Bronchial epithelial cell (primary cell): ENCODE measurements around the gene FLRT2. TPM values are rescaled to one million over a fixed set of nuclear protein-coding genes. Genes with fewer than 3 reads are reported as not detected.

Experiments
- DNase-seq: peaks from one replicate; pipeline ENCODE4 v3.0.0-alpha.2; 2010; ENCODE audit warnings: low read depth
- FAIRE-seq: peaks from 2 replicates; lab custom pipeline; 2011; peaks lifted over from hg19 to GRCh38; lab: Jason Lieb, UNC
- H3K27me3 ChIP-seq: 2 replicates; pipeline ENCODE4 v1.5.1; 2011; ENCODE audit warnings: low read length; ENCODE audit not compliant: control insufficient read depth, insufficient read depth
- H3K36me3 ChIP-seq: 2 replicates; pipeline ENCODE4 v1.5.1; 2011; ENCODE audit warnings: low read length; ENCODE audit not compliant: control insufficient read depth, insufficient read depth
- H3K4me3 ChIP-seq: 2 replicates; pipeline ENCODE4 v1.5.1; 2011; ENCODE audit warnings: mild to moderate bottlenecking, low read depth, low read length, control low read depth
- total RNA-seq: library from RNA; depleted of rRNA; stranded (reverse); fragments of >200 nt; gene quantifications from 2 replicates; pipeline ENCODE4 v1.2.1, GENCODE V29; 2014
- TF ChIP-seq, protein P1 (sequence below): IDR thresholded peaks from 2 replicates; pipeline ENCODE4 v1.5.1; 2011; ENCODE audit warnings: mild to moderate bottlenecking, moderate library complexity, low read length, control low read depth, inconsistent platforms; ENCODE audit not compliant: insufficient read depth, severe bottlenecking

FLRT2 gene
- total RNA-seq, 1 donor from 2014 or later, result 7.1 TPM

DNA sequence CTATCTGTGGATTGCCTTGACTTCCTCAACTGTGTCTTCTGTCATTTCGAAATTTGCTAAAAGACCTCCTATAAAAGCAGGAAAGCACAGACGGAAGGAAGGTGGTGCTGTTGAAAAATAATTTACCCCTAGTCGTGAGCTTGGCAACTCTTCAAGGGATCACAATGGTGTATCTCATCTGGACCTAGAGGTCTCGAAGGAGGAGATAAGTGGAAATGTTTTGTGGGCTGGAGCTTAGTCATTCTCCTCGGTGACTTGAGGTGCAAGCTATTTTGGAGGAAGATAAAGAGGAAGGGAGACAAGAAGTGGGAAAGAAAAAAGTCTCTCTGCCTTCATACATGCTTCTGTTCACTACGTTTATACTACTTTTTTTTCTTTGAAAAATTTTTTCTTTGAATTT lies 89.9 kb downstream of the FLRT2 start:
- Histone ChIP-seq H3K27me3 (no peaks in the 10 kb centered on the region), H3K4me3 (no peak overlapping the region), H3K36me3 (peaks cover 8% of the 10 kb centered on the region)
- TF ChIP-seq, protein P1, sequence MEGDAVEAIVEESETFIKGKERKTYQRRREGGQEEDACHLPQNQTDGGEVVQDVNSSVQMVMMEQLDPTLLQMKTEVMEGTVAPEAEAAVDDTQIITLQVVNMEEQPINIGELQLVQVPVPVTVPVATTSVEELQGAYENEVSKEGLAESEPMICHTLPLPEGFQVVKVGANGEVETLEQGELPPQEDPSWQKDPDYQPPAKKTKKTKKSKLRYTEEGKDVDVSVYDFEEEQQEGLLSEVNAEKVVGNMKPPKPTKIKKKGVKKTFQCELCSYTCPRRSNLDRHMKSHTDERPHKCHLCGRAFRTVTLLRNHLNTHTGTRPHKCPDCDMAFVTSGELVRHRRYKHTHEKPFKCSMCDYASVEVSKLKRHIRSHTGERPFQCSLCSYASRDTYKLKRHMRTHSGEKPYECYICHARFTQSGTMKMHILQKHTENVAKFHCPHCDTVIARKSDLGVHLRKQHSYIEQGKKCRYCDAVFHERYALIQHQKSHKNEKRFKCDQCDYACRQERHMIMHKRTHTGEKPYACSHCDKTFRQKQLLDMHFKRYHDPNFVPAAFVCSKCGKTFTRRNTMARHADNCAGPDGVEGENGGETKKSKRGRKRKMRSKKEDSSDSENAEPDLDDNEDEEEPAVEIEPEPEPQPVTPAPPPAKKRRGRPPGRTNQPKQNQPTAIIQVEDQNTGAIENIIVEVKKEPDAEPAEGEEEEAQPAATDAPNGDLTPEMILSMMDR, result no peak
- DNase-seq (no peak), FAIRE-seq (no peak)

- FAIRE-seq, result no peak
Observed at GRCh38 chr14:85620947-85621346, 91.0 kb downstream of the FLRT2 start.

DNA sequence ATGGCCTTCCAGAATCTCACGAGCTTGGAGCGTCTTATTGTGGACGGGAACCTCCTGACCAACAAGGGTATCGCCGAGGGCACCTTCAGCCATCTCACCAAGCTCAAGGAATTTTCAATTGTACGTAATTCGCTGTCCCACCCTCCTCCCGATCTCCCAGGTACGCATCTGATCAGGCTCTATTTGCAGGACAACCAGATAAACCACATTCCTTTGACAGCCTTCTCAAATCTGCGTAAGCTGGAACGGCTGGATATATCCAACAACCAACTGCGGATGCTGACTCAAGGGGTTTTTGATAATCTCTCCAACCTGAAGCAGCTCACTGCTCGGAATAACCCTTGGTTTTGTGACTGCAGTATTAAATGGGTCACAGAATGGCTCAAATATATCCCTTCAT lies 92.2 kb downstream of the FLRT2 start:
- H3K27me3 ChIP-seq, result no peaks in the 10 kb centered on the region
- FAIRE-seq (peak; percentile 84), DNase-seq (peak; percentile 52)
- peaks cover 8% of the 10 kb centered on the region for H3K36me3 ChIP-seq
- TF ChIP-seq, protein P1, result no peak
- H3K4me3 ChIP-seq, result no peak overlapping the region

More at GRCh38 chr14:85620947-85621346, 91.0 kb downstream of the FLRT2 start:
- H3K27me3 ChIP-seq, result no peaks in the 10 kb centered on the region
- DNase-seq, result no peak
- no peak overlapping the region for H3K4me3 ChIP-seq
- H3K36me3 ChIP-seq, result peaks cover 8% of the 10 kb centered on the region
- TF ChIP-seq, protein P1, result no peak

DNA sequence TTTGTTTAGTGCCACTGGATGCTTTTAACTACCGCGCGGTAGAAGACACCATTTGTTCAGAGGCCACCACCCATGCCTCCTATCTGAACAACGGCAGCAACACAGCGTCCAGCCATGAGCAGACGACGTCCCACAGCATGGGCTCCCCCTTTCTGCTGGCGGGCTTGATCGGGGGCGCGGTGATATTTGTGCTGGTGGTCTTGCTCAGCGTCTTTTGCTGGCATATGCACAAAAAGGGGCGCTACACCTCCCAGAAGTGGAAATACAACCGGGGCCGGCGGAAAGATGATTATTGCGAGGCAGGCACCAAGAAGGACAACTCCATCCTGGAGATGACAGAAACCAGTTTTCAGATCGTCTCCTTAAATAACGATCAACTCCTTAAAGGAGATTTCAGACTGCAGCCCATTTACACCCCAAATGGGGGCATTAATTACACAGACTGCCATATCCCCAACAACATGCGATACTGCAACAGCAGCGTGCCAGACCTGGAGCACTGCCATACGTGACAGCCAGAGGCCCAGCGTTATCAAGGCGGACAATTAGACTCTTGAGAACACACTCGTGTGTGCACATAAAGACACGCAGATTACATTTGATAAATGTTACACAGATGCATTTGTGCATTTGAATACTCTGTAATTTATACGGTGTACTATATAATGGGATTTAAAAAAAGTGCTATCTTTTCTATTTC lies 93.2 kb downstream of the FLRT2 start:
- FAIRE-seq, result peak; percentile 55

DNA sequence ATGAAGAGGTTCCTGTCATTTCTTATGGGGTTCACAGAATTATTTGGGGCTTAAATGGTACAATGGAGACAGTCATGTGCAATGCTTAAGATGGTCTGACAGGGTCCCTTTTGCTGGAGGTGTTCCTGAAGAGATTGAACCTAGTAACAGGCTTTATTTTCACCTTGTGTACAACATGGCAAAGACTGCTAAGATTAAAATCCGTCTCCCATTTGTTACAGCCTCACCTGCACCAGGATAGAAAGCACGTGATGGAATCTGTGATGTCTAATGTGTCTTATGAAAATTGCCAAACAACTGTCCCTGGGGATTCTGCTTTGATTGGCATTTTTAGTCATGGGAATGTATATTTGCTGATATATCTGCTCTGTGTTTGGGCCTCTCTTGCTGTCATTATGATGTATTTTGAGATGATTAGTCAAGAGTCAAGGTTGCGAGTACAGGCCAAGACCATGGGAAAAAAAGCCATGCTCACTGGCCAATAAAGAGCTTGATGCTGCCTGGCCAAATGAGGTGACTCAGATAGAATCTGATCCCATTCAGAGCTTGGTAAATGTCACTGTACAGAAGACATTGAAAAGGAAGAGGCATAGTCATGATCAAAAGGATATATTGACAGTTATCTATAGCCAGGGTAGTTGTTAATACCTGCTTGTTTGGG lies 96.1 kb downstream of the FLRT2 start:
- DNase-seq, result no peak
- TF ChIP-seq, protein P1, result no peak
- Histone ChIP-seq H3K4me3 (no peak overlapping the region), H3K36me3 (peaks cover 6% of the 10 kb centered on the region), H3K27me3 (no peaks in the 10 kb centered on the region)
- no peak for FAIRE-seq

More for the DNA sequence above, 93.2 kb downstream of the FLRT2 start:
- TF ChIP-seq, protein P1, result no peak
- Histone ChIP-seq H3K36me3 (peaks cover 8% of the 10 kb centered on the region), H3K27me3 (no peaks in the 10 kb centered on the region), H3K4me3 (no peak overlapping the region)
- no peak for DNase-seq

DNA sequence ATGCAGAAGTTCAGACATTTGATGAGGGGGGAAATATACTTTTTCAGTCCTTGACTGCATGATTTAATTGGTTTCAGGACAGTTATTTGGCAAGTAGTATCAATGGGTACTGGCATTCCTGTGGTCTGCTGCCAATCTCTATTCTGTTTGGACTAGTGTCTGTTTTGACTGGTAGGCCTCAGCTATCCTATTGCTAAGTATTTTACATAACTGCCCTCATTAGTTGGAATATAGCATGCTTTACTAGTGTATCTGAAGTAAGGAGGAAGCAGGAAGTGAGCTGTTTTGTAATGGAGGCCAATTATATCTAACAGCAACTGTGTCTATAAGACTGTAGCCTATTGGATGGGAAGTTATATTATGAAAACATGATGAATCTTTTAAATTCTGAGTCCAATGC lies 104.3 kb downstream of the FLRT2 start:
- peak; percentile 55 for DNase-seq
- TF ChIP-seq, protein P1, result no peak

More for the DNA sequence above, 104.3 kb downstream of the FLRT2 start:
- Histone ChIP-seq H3K4me3 (no peak overlapping the region), H3K27me3 (no peaks in the 10 kb centered on the region), H3K36me3 (no peaks in the 10 kb centered on the region)
- FAIRE-seq, result no peak
